SU-DHL-6 (cell line): Measurements from ENCODE around the gene TFAP2E.

Source experiments
- EZH2phosphoT487 ChIP-seq: fragments of 200-600 bp; sonication (generic), shearing (Covaris generic); conservative IDR thresholded peaks from 2 replicates; pipeline ENCODE4 v1.6.1; 2018; ENCODE audit warnings: mild to moderate bottlenecking, antibody characterized with exemption, low read length, moderate library complexity, mixed read lengths
- TF ChIP-seq, protein P1 (sequence below): fragments of 200-600 bp; sonication (generic); IDR thresholded peaks from one replicate; pipeline ENCODE4 v1.5.1; 2017; ENCODE audit warnings: antibody characterized with exemption, mild to moderate bottlenecking, low read length, moderate library complexity; ENCODE audit not compliant: insufficient read depth, poor library complexity, severe bottlenecking

GRCh38 chr1:35640380-35641232 is 67.5 kb downstream of the TFAP2E start:
- TF ChIP-seq, protein P1, sequence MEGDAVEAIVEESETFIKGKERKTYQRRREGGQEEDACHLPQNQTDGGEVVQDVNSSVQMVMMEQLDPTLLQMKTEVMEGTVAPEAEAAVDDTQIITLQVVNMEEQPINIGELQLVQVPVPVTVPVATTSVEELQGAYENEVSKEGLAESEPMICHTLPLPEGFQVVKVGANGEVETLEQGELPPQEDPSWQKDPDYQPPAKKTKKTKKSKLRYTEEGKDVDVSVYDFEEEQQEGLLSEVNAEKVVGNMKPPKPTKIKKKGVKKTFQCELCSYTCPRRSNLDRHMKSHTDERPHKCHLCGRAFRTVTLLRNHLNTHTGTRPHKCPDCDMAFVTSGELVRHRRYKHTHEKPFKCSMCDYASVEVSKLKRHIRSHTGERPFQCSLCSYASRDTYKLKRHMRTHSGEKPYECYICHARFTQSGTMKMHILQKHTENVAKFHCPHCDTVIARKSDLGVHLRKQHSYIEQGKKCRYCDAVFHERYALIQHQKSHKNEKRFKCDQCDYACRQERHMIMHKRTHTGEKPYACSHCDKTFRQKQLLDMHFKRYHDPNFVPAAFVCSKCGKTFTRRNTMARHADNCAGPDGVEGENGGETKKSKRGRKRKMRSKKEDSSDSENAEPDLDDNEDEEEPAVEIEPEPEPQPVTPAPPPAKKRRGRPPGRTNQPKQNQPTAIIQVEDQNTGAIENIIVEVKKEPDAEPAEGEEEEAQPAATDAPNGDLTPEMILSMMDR: no peak
- no peak for TF ChIP-seq EZH2phosphoT487
